T-helper 2 cell treated with Interferon-gamma antibody and Interleukin-4, amounts not matched to agents 5 μg/mL and 100 μg/mL, for 36 hours (primary cell): ENCODE results near the gene SMIM35.

Experiments
- DNase-seq: peaks from one replicate; pipeline ENCODE4 v3.0.0; 2021; ENCODE audit warnings: low spot score
- H3K27ac Mint-ChIP-seq: one replicate; pipeline ENCODE4 v1.8.0; 2021; ENCODE audit warnings: mild to moderate bottlenecking, mixed read lengths
- H3K27me3 Mint-ChIP-seq: one replicate; pipeline ENCODE4 v1.8.0; 2021; ENCODE audit warnings: low read depth, mixed read lengths
- H3K36me3 Mint-ChIP-seq: one replicate; pipeline ENCODE4 v1.8.0; 2021; ENCODE audit warnings: low read depth, mixed read lengths
- H3K4me1 Mint-ChIP-seq: one replicate; pipeline ENCODE4 v1.8.0; 2021; ENCODE audit warnings: low read depth, mixed read lengths
- H3K4me3 Mint-ChIP-seq: one replicate; pipeline ENCODE4 v1.8.0; 2022; ENCODE audit warnings: mild to moderate bottlenecking, moderate library complexity, mixed read lengths
- H3K9me3 Mint-ChIP-seq: one replicate; pipeline ENCODE4 v1.8.0; 2021; ENCODE audit warnings: mixed read lengths

Gene SMIM35

GRCh38 chr11:118051611-118052461 lies 34.9 kb downstream of the SMIM35 start:
- peak; percentile 55 for DNase-seq
- Mint-ChIP-seq H3K4me1 (peaks cover 51% of the 10 kb centered on the region), H3K9me3 (no peaks in the 10 kb centered on the region), H3K27me3 (no peaks in the 10 kb centered on the region), H3K4me3 (peak overlapping the region; percentile 76), H3K36me3 (peaks cover 2% of the 10 kb centered on the region), H3K27ac (peak overlapping the region; percentile 96)

GRCh38 chr11:118051136-118051610 lies 35.6 kb downstream of the SMIM35 start:
- Mint-ChIP-seq H3K4me3 (peak overlapping the region; percentile 76), H3K36me3 (peaks cover 2% of the 10 kb centered on the region), H3K9me3 (no peaks in the 10 kb centered on the region), H3K27me3 (no peaks in the 10 kb centered on the region), H3K4me1 (peaks cover 58% of the 10 kb centered on the region), H3K27ac (peak overlapping the region; percentile 96)
- DNase-seq, result no peak

- Mint-ChIP-seq H3K4me3 (peak overlapping the region; percentile 44), H3K27ac (peak overlapping the region; percentile 96), H3K36me3 (peaks cover 2% of the 10 kb centered on the region), H3K27me3 (no peaks in the 10 kb centered on the region), H3K9me3 (no peaks in the 10 kb centered on the region), H3K4me1 (peaks cover 66% of the 10 kb centered on the region)
- no peak for DNase-seq
Measured at GRCh38 chr11:118050208-118050891, 36.4 kb downstream of the SMIM35 start.

- Mint-ChIP-seq H3K9me3 (no peaks in the 10 kb centered on the region), H3K27me3 (no peaks in the 10 kb centered on the region), H3K4me1 (peaks cover 72% of the 10 kb centered on the region), H3K4me3 (peak overlapping the region; percentile 11), H3K27ac (peak overlapping the region; percentile 84), H3K36me3 (peaks cover 2% of the 10 kb centered on the region)
- no peak for DNase-seq
Measured at GRCh38 chr11:118049771-118050170, 37.0 kb downstream of the SMIM35 start.

- Mint-ChIP-seq H3K4me1 (peaks cover 79% of the 10 kb centered on the region), H3K4me3 (peak overlapping the region; percentile 24), H3K27ac (peak overlapping the region; percentile 76), H3K36me3 (peaks cover 2% of the 10 kb centered on the region), H3K9me3 (no peaks in the 10 kb centered on the region), H3K27me3 (no peaks in the 10 kb centered on the region)
- no peak for DNase-seq
Measured at GRCh38 chr11:118048472-118049370, 38.0 kb downstream of the SMIM35 start.

GRCh38 chr11:118047749-118048148 lies 39.0 kb downstream of the SMIM35 start:
- Mint-ChIP-seq H3K9me3 (no peaks in the 10 kb centered on the region), H3K36me3 (peaks cover 2% of the 10 kb centered on the region), H3K4me3 (no peak overlapping the region), H3K4me1 (peaks cover 79% of the 10 kb centered on the region), H3K27ac (peak overlapping the region; percentile 76), H3K27me3 (no peaks in the 10 kb centered on the region)
- DNase-seq, result no peak

GRCh38 chr11:118046964-118047700 lies 39.6 kb downstream of the SMIM35 start:
- Mint-ChIP-seq H3K4me3 (peak overlapping the region; percentile 29), H3K36me3 (peaks cover 2% of the 10 kb centered on the region), H3K9me3 (no peaks in the 10 kb centered on the region), H3K27ac (peak overlapping the region; percentile 94), H3K27me3 (no peaks in the 10 kb centered on the region), H3K4me1 (peaks cover 79% of the 10 kb centered on the region)
- peak; percentile 46 for DNase-seq

- Mint-ChIP-seq H3K27ac (peak overlapping the region; percentile 94), H3K4me3 (peak overlapping the region; percentile 29), H3K27me3 (no peaks in the 10 kb centered on the region), H3K36me3 (peaks cover 2% of the 10 kb centered on the region), H3K4me1 (peaks cover 78% of the 10 kb centered on the region), H3K9me3 (no peaks in the 10 kb centered on the region)
- peak; percentile 70 for DNase-seq
Measured at GRCh38 chr11:118046051-118046963, 40.5 kb downstream of the SMIM35 start.

- no peak overlapping the region for H3K4me3 Mint-ChIP-seq
- DNase-seq, result no peak
- H3K9me3 Mint-ChIP-seq, result peaks cover 1% of the 10 kb centered on the region
Measured at GRCh38 chr11:118045191-118045590, 41.6 kb downstream of the SMIM35 start.

GRCh38 chr11:118042796-118043195 lies 44.0 kb downstream of the SMIM35 start:
- H3K4me1 Mint-ChIP-seq, result peaks cover 73% of the 10 kb centered on the region
- peak overlapping the region; percentile 41 for H3K4me3 Mint-ChIP-seq
- peaks cover 14% of the 10 kb centered on the region for H3K36me3 Mint-ChIP-seq
- peak overlapping the region; percentile 92 for H3K27ac Mint-ChIP-seq
- H3K9me3 Mint-ChIP-seq, result peaks cover 10% of the 10 kb centered on the region
- H3K27me3 Mint-ChIP-seq, result no peaks in the 10 kb centered on the region
- no peak for DNase-seq

More at GRCh38 chr11:118045191-118045590, 41.6 kb downstream of the SMIM35 start:
- H3K36me3 Mint-ChIP-seq, result peaks cover 5% of the 10 kb centered on the region
- H3K4me1 Mint-ChIP-seq, result peaks cover 76% of the 10 kb centered on the region
- H3K27ac Mint-ChIP-seq, result peak overlapping the region; percentile 94
- no peaks in the 10 kb centered on the region for H3K27me3 Mint-ChIP-seq

GRCh38 chr11:118042141-118042540 lies 44.6 kb downstream of the SMIM35 start:
- Mint-ChIP-seq H3K4me3 (peak overlapping the region; percentile 41), H3K36me3 (peaks cover 16% of the 10 kb centered on the region), H3K27me3 (no peaks in the 10 kb centered on the region), H3K9me3 (peaks cover 14% of the 10 kb centered on the region), H3K27ac (peak overlapping the region; percentile 92), H3K4me1 (peaks cover 70% of the 10 kb centered on the region)
- DNase-seq, result no peak

GRCh38 chr11:118033443-118033842 lies 53.3 kb downstream of the SMIM35 start:
- Mint-ChIP-seq H3K4me3 (peak overlapping the region; percentile 30), H3K27ac (peak overlapping the region; percentile 82), H3K4me1 (peaks cover 42% of the 10 kb centered on the region), H3K36me3 (peaks cover 13% of the 10 kb centered on the region), H3K9me3 (peaks cover 11% of the 10 kb centered on the region), H3K27me3 (no peaks in the 10 kb centered on the region)
- peak; percentile 49 for DNase-seq
